ENCODE measurements around the gene TDRD1. TPM values are rescaled to one million over a fixed set of nuclear protein-coding genes. Genes with fewer than 3 reads are reported as not detected.

The TDRD1 gene
- polyA plus RNA-seq, 1 experiment, result not detected

GRCh38 chr10:114258274-114258840 lies 79.2 kb downstream of the TDRD1 start:
- no peak for TF ChIP-seq CTCF (IDR thresholded peaks at IDR 0.05; ENCODE audit: insufficient read depth, low read depth, low read length)
- CTCF ChIA-PET, result interaction anchor here (0.8 kb wide), 1 partner anchor 46 kb away, joined by 4 read pairs; no protein-coding TSS in a partner anchor
- POLR2A ChIA-PET, result interaction anchor here (0.7 to 0.8 kb wide), 2 partner anchors 25 to 62 kb away, joined by 4 to 5 read pairs; no protein-coding TSS in a partner anchor
- Histone ChIP-seq H3K4me3 (ENCODE audit: low read depth, low read length) (no peak overlapping the region), H3K27me3 (ENCODE audit: control insufficient read depth, insufficient read depth, low read length) (no peaks in the 10 kb centered on the region), H3K36me3 (ENCODE audit: control insufficient read depth, insufficient read depth, low read length) (no peaks in the 10 kb centered on the region)
- no peak for DNase-seq (ENCODE audit: low read depth)

DNA sequence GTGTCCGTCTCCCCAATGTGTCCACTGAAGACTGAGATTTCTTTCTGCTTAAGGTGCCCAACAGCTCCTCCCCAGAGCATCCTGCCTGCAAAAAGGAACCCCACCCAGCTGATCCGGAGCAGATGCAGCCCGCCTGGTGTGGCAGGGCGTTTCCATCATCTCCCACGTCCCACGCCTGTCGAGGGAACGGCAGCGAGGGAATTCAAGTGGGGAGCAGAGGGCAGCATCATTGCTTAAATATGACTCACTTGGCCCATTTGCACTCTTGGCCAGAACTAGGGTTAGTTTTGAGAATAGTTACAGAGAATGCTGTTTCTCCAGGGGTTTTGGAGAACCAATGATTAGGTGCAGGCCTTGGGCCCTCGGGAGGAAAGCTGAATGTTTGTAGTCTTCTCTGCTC lies 80.7 kb downstream of the TDRD1 start:
- H3K27me3 ChIP-seq (ENCODE audit: control insufficient read depth, insufficient read depth, low read length), result no peaks in the 10 kb centered on the region
- DNase-seq (ENCODE audit: low read depth), result peak; percentile 58
- H3K4me3 ChIP-seq (ENCODE audit: low read depth, low read length), result no peak overlapping the region
- no peak for TF ChIP-seq CTCF (IDR thresholded peaks at IDR 0.05; ENCODE audit: insufficient read depth, low read depth, low read length)
- H3K36me3 ChIP-seq (ENCODE audit: control insufficient read depth, insufficient read depth, low read length), result no peaks in the 10 kb centered on the region
- ChIA-PET CTCF (interaction anchor here (2.0 kb wide), 1 partner anchor 44 kb away, joined by 8 read pairs; no protein-coding TSS in a partner anchor), POLR2A (no interaction called here)

- DNase-seq (ENCODE audit: low read depth), result no peak
Measured at GRCh38 chr10:114260366-114260765, 81.2 kb downstream of the TDRD1 start.

DNA sequence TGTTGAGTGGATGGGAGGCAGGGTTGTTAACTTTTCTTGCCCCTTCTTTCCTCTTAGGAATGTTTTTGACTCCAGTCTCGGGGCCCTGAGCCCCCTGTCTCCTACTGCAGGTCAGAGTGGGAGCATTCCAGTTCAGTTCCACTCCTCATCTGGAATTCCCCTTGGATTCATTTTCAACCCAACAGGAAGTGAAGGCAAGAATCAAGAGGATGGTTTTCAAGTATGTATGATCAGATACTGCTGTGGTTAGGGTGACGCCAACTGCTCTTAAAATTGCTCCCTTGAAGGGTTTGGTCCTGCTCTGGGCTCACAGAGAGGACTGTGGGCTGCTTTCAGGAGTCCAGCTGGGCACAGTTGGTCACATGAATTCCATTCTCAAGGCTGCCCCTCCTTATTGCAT lies 81.9 kb downstream of the TDRD1 start:
- TF ChIP-seq CTCF (IDR thresholded peaks at IDR 0.05; ENCODE audit: insufficient read depth, low read depth, low read length), result no peak
- peak; percentile 43 for DNase-seq (ENCODE audit: low read depth)
- H3K27me3 ChIP-seq (ENCODE audit: control insufficient read depth, insufficient read depth, low read length), result no peaks in the 10 kb centered on the region
- no peaks in the 10 kb centered on the region for H3K36me3 ChIP-seq (ENCODE audit: control insufficient read depth, insufficient read depth, low read length)
- ChIA-PET CTCF (interaction anchor here (2.0 kb wide), 1 partner anchor 43 kb away, joined by 8 read pairs; no protein-coding TSS in a partner anchor), POLR2A (no interaction called here)
- H3K4me3 ChIP-seq (ENCODE audit: low read depth, low read length), result no peak overlapping the region

More at GRCh38 chr10:114260366-114260765, 81.2 kb downstream of the TDRD1 start:
- Histone ChIP-seq H3K36me3 (ENCODE audit: control insufficient read depth, insufficient read depth, low read length) (no peaks in the 10 kb centered on the region), H3K4me3 (ENCODE audit: low read depth, low read length) (no peak overlapping the region), H3K27me3 (ENCODE audit: control insufficient read depth, insufficient read depth, low read length) (no peaks in the 10 kb centered on the region)
- ChIA-PET CTCF (interaction anchor here (2.0 kb wide), 1 partner anchor 44 kb away, joined by 8 read pairs; no protein-coding TSS in a partner anchor), POLR2A (no interaction called here)
- TF ChIP-seq CTCF (IDR thresholded peaks at IDR 0.05; ENCODE audit: insufficient read depth, low read depth, low read length), result no peak

DNA sequence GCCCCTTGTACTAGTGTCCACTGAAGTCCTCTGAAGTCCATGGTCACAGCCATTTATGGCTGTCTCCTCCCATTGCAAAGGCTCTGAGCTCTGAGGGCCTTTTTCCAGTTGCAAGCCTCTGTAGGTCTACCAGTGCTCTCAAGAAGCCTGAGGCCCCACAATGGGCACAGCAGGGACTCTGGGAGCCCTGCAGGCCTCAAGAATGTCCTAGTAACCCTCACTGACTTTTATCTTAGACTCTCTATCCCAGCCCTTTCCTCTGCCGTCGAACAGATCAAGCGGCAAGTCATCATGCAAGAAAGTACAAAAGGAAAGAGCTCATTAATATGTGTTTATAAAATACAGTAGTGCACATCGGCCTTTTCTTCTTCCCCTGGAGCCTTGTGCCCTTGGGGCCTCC lies 83.3 kb downstream of the TDRD1 start:
- Histone ChIP-seq H3K27me3 (ENCODE audit: control insufficient read depth, insufficient read depth, low read length) (no peaks in the 10 kb centered on the region), H3K36me3 (ENCODE audit: control insufficient read depth, insufficient read depth, low read length) (no peaks in the 10 kb centered on the region), H3K4me3 (ENCODE audit: low read depth, low read length) (no peak overlapping the region)
- CTCF ChIA-PET, result no interaction called here
- no peak for TF ChIP-seq CTCF (IDR thresholded peaks at IDR 0.05; ENCODE audit: insufficient read depth, low read depth, low read length)
- POLR2A ChIA-PET, result no interaction called here
- no peak for DNase-seq (ENCODE audit: low read depth)
